HG02588 (cell line): ENCODE data around the gene SGMS2.

Experiments
- ATAC-seq: cut with Tn5 transposase; IDR thresholded peaks from one replicate; pipeline ENCODE4 v1.9.1; 2021; ENCODE audit warnings: mild to moderate bottlenecking, moderate library complexity; ENCODE audit not compliant: unreplicated experiment

The SGMS2 gene

GRCh38 chr4:107824350-107825071 is at the start of gene SGMS2:
Gene SGMS2, plus strand, starts transcription at chr4:107824932. Its CDS starts 70,622 bp downstream, at chr4:107895554.
- peak; percentile 72 for ATAC-seq

- no peak for ATAC-seq
Measured at GRCh38 chr4:107777890-107778289, 46.8 kb upstream of the SGMS2 start.

- ATAC-seq: no peak
Measured at GRCh38 chr4:107778784-107779530, 45.8 kb upstream of the SGMS2 start.

- no peak for ATAC-seq
Measured at GRCh38 chr4:107780665-107781064, 44.1 kb upstream of the SGMS2 start.

- ATAC-seq: no peak
Measured at GRCh38 chr4:107791902-107792301, 32.8 kb upstream of the SGMS2 start.

GRCh38 chr4:107792711-107793110 is 32.0 kb upstream of the SGMS2 start:
- no peak for ATAC-seq

GRCh38 chr4:107793996-107794395 is 30.7 kb upstream of the SGMS2 start:
- ATAC-seq: no peak

GRCh38 chr4:107799669-107800450 is 24.9 kb upstream of the SGMS2 start:
- ATAC-seq: no peak

- ATAC-seq: no peak
Measured at GRCh38 chr4:107800706-107801105, 24.0 kb upstream of the SGMS2 start.

GRCh38 chr4:107801766-107802211 is 22.9 kb upstream of the SGMS2 start:
- ATAC-seq: no peak

GRCh38 chr4:107804956-107805355 is 19.8 kb upstream of the SGMS2 start:
- no peak for ATAC-seq

GRCh38 chr4:107806196-107806595 is 18.5 kb upstream of the SGMS2 start:
- no peak for ATAC-seq

GRCh38 chr4:107808572-107808971 is 16.2 kb upstream of the SGMS2 start:
- ATAC-seq: no peak

GRCh38 chr4:107809210-107809609 is 15.5 kb upstream of the SGMS2 start:
- ATAC-seq: no peak

- ATAC-seq: no peak
Measured at GRCh38 chr4:107814758-107815157, 10.0 kb upstream of the SGMS2 start.

GRCh38 chr4:107815158-107815557 is 9.6 kb upstream of the SGMS2 start:
- ATAC-seq: no peak

GRCh38 chr4:107818301-107818910 is 6.3 kb upstream of the SGMS2 start:
- ATAC-seq: peak; percentile 48

GRCh38 chr4:107823870-107824349 is 822 bp upstream of the SGMS2 start:
- no peak for ATAC-seq

GRCh38 chr4:107825072-107825824 is 516 bp downstream of the SGMS2 start:
- peak; percentile 28 for ATAC-seq

GRCh38 chr4:107826421-107826980 is 1.8 kb downstream of the SGMS2 start:
- ATAC-seq: no peak
